Adipose tissue (tissue), 3 donors: ENCODE data around the gene SHMT1. TPM values are rescaled to one million over a fixed set of nuclear protein-coding genes. Genes with fewer than 3 reads are reported as not detected.
A peak's percentile ranks its signal among the peaks of the same experiment; 100 is the strongest.
"Not testable (repeated sequence)": the region's sequence is repeated elsewhere in the genome, so short reads cannot be mapped to it uniquely, and the experiment has no call there.

Experiments used
- H3K27ac ChIP-seq: one replicate; pipeline ENCODE4 v1.5.1; 2013; ENCODE audit warnings: low read depth, low read length
- WGBS, 3 donors: extraction: QIAGEN DNeasy Blood & Tissue Kit; methylation state at CpG; one replicate each; pipeline ENCODE4 v1.1.7; 2013; 5-methylcytosine and 5-hydroxymethylcytosine counted together
- polyA plus RNA-seq, 3 donors: library from polyadenylated mRNA; stranded (reverse); fragments of 200-250 nt; gene quantifications; one replicate each; pipeline ENCODE4 v1.2.3, GENCODE V29; 2013
- donor health status: healthy with polysubstance abuse.
- donor health status: Bipolar disorder and iron deficiency.
- donor health status: healthy.

SHMT1 gene
- polyA plus RNA-seq, 3 donors, result 13.7 to 168 (median 58.8) TPM

GRCh38 chr17:18315562-18315922 lies 47.8 kb downstream of the SHMT1 start:
- peak overlapping the region; percentile 83 for H3K27ac ChIP-seq
- WGBS, 3 donors, result 5 to 7% (median 5%) methylated on average over 18 of the region's 18 CpGs

GRCh38 chr17:18314731-18315561 lies 48.4 kb downstream of the SHMT1 start, which contains the start of the genes SMCR8 and TOP3A:
Gene SMCR8 (plus strand): TSS chr17:18315293. CDS start chr17:18315790, 497 bp downstream.
Gene TOP3A (minus strand): TSS chr17:18314994. CDS start chr17:18314778, 216 bp downstream.
- H3K27ac ChIP-seq, result peak within 1 kb of the TSS; percentile 83
- WGBS, 3 donors, result 0 to 1% (median 0%) methylated on average over 69 to 78 of the region's 78 CpGs

- 0 to 1% (median 1%) methylated on average over 39 of the region's 39 CpGs for WGBS, 3 donors
- H3K27ac ChIP-seq, result no peak overlapping the region
Measured at GRCh38 chr17:18314059-18314730, 49.2 kb downstream of the SHMT1 start.

DNA sequence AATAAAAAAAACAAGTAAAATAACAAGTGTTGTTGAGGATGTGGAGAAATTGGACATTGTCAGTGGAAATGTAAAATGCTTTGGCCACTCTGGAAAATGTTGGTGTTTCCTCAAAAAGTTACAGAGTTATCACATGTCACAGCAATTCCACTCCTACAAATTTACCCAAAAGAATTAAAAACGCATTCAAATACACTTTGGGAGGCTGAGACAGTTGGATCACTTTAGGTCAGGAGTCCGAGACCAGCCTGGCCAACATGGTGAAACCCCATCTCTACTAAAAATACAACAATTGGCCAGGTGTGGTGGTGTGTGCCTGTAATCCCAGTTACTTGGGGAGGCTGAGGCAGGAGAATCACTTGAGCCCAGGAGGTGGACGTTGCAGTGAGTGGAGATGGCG lies 54.1 kb downstream of the SHMT1 start:
- 93 to 96% (median 96%) methylated on average over 4 of the region's 4 CpGs for WGBS, 3 donors
- no peak overlapping the region for H3K27ac ChIP-seq

GRCh38 chr17:18303206-18303605 lies 60.1 kb downstream of the SHMT1 start:
- WGBS, 3 donors, result 82 to 87% (median 86%) methylated on average over 13 of the region's 13 CpGs
- not testable (repeated sequence) for H3K27ac ChIP-seq

- no peak overlapping the region for H3K27ac ChIP-seq
- WGBS, 3 donors, result 67 to 88% (median 70%) methylated on average over 8 of the region's 8 CpGs
Measured at GRCh38 chr17:18300725-18301480, 62.4 kb downstream of the SHMT1 start.

DNA sequence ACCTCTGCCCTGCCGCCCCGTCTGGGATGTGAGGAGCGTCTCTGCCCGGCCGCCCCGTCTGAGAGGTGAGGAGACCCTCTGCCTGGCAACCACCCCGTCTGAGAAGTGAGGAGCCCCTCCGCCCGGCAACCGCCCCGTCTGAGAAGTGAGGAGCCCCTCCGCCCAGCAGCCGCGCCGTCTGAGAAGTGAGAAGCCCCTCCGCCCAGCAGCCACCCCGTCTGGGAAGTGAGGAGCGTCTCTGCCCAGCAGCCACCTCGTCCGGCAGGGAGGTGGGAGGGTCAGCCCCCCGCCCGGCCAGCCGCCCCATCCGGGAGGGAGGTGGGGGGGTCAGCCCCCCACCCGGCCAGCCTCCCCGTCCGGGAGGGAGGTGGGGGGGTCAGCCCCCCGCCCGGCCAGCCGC lies 65.3 kb downstream of the SHMT1 start:
- WGBS, 3 donors, result 92 to 100% methylated on average over 8 to 24 of the region's 30 CpGs; no CpG with 5 or more reads in 1 of the 3 donors
- H3K27ac ChIP-seq, result not testable (repeated sequence)

DNA sequence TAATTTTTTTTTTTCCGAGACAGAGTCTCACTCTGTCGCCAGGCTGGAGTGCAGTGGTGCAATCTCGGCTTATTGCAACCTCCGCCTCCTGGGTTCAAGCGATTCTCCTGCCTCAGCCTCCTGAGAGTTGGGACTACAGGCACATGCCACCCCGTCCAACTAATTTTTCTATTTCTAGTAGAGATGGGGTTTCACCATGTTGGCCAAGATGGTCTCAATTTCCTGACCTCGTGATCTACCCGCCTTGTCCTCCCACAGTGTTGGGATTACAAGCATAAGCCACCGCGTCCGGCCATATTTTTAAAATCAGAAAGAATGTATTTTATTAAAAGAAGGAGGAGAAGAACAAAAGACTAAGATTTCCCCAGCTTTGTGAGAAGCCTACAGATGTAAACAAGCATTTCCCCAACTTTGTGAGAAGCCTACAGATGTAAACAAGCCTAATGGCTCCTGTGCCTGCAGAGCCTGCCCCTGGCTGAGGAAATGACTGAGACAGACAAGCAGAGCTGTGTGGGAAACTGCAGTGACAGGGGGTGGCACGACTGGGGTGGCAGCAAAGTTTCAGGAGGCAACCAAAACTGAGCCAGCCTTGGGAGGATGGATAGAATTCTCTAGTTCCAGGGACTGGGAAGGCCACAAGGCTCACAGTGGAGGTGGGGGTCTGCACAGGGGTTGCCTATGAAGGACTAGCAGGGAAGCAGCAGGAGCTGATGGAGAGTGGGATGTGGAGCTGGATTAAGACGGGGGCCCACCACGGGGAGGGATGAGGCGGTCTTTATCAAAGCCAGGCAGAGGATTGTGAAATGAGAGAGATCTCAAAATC lies 71.4 kb downstream of the SHMT1 start:
- WGBS, 3 donors, result 89 to 95% (median 89%) methylated on average over 15 of the region's 15 CpGs
- H3K27ac ChIP-seq, result no peak overlapping the region

DNA sequence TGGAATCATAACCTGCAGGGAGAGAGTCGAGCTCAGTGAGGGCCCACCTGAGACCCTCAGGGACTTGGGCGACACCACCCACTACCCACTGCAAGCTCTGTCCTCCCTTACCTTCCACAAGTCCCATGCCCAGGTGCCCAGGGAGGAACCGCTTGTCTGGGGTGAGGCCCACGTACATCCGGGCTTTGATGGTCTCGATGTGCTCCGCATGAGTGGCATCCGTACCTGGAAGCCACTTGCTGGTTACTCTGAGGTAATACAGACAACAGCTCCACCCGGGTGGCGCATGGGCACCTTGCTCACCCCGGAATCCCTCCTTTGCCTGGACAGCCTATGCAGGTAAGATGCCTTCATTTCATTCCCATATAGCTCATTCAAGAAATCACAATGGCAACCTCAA lies 78.1 kb downstream of the SHMT1 start:
- WGBS, 3 donors, result 90 to 97% (median 95%) methylated on average over 11 of the region's 11 CpGs
- H3K27ac ChIP-seq, result no peak overlapping the region

- H3K27ac ChIP-seq, result no peak overlapping the region
- 87 to 92% (median 92%) methylated on average over 6 of the region's 6 CpGs for WGBS, 3 donors
Measured at GRCh38 chr17:18281788-18282187, 81.6 kb downstream of the SHMT1 start.

DNA sequence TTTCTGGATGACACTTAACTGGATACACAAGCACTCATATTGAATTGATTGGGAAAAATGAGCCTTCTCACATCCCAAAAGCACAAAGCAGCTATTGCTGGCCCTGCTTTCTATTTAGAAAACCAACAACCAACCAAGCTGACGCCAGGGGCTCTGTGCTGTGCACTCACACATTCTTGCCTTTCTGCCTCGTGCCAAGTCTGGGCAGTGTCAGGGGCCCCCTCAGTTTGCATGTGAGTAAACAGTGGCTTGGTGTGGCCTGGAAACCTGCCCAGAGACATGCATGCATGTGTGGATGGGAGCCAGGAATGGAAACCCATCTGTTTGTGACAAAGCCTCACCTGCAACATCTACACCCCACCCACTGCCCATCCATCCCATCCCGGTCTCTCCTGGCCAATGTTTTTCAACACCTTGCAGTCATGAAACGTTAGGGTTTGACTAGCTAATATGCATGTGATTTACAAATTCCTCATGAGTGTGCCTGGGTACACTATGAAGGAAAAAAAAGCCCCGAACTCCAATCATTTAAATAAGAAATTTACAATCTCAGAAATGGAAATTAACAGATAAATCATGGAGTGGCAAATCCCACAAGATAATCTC lies 82.5 kb downstream of the SHMT1 start:
- no peak overlapping the region for H3K27ac ChIP-seq
- 54 to 79% (median 72%) methylated on average over 5 of the region's 5 CpGs for WGBS, 3 donors

DNA sequence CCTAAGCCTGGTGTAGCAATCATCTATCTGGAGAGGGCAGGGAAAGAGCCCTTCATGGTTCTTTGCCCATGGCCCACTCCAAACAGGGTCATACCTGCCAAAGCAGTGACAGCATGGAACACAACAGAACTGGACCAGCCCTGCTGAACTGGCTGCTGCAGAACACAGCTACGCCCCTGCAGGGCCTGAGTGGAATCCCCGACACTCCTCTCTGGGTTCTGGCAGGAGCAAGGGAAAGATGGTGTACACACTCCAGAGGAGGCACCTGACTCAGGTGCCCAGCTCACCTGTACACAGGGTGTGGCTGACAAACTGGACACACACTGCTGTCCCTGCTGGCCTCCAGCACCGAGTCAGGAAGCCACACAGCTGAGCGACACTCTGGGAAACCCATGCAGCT lies 83.1 kb downstream of the SHMT1 start:
- WGBS, 3 donors, result 92 to 97% (median 95%) methylated on average over 4 of the region's 4 CpGs
- H3K27ac ChIP-seq, result no peak overlapping the region

DNA sequence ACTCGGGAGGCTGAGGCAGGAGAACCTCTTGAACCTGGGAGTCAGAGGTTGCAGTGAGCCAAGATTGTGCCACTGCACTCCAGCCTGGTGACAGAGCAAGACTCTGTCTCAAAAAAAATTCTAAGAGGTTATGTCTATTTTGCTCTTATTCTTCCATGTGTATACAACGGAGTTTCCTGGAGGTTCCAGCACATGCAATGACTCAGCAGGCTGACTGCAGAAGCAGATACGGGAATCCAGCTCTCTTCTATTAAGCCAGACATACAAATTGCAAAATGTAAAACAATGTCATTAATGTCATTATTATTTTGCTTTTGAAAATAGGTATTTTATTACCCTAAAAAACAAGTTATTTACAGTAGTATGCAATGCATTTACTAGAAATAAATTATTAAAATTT lies 84.5 kb downstream of the SHMT1 start:
- WGBS, 3 donors, result 77 to 87% (median 83%) methylated on average over 3 of the region's 3 CpGs
- H3K27ac ChIP-seq, result no peak overlapping the region

Other genes starting within 250 kb of the SHMT1 start
- gene ALKBH5, start 179.7 kb downstream of the SHMT1 start, polyA plus RNA-seq, result 10 to 100 TPM; 21.3 to 50.7 (median 24.4) TPM
- gene LLGL1, start 137.9 kb downstream of the SHMT1 start, polyA plus RNA-seq, result 10 to 100 TPM in 1 of 3 donors, 1 to 10 TPM in 2; 5.0 to 13.4 (median 7.9) TPM
- gene FLII, start 104.8 kb downstream of the SHMT1 start, polyA plus RNA-seq, result 100 to 1,000 TPM; 189 to 228 (median 200) TPM
- gene MIEF2, start 102.9 kb downstream of the SHMT1 start, polyA plus RNA-seq, result 1 to 10 TPM; 2.2 to 8.5 (median 3.0) TPM
- 10 to 100 TPM in 2 of 3 donors, 1 to 10 TPM in 1; 6.5 to 16.6 (median 12.5) TPM for gene TOP3A, start 48.6 kb downstream of the SHMT1 start, polyA plus RNA-seq
- gene SMCR8, start 48.3 kb downstream of the SHMT1 start, polyA plus RNA-seq, result 1 to 10 TPM; 3.6 to 5.1 (median 3.8) TPM
- gene EVPLL, start 14.2 kb upstream of the SHMT1 start, polyA plus RNA-seq, result 1 to 10 TPM in 1 of 3 donors, not detected in 2; 1.6 TPM
- 1 to 10 TPM in 1 of 3 donors, under 1 TPM in 2; 0.07 to 9.5 (median 0.90) TPM for gene LGALS9C, start 113.2 kb upstream of the SHMT1 start, polyA plus RNA-seq